A673 (cell line): ENCODE data around the gene PRKAG2.
"Not testable (repeated sequence)": the region's sequence is repeated elsewhere in the genome, so short reads cannot be mapped to it uniquely, and the experiment has no call there.

Source experiments
- CTCF ChIP-seq: fragments of 300-800, 200-600 bp; sonication (generic); conservative IDR thresholded peaks from 2 replicates; pipeline ENCODE4 v1.5.1; 2017; ENCODE audit warnings: low read depth, mild to moderate bottlenecking, antibody characterized with exemption, low read length, moderate library complexity, mixed read lengths
- EZH2 ChIP-seq: fragments of 200-600 bp; sonication (generic); IDR thresholded peaks from 2 replicates; pipeline ENCODE4 v1.6.1; 2017; ENCODE audit warnings: borderline replicate concordance, low read depth, mild to moderate bottlenecking, mixed read lengths, antibody characterized with exemption, low read length; ENCODE audit not compliant: poor library complexity, severe bottlenecking

GRCh38 chr7:151841395-151842051, 35.4 kb downstream of the PRKAG2 start:
- not testable (repeated sequence) for TF ChIP-seq CTCF, EZH2
